Measurements from ENCODE around the gene PDCL2. TPM values are rescaled to one million over a fixed set of nuclear protein-coding genes. Genes with fewer than 3 reads are reported as not detected.

The PDCL2 gene
- total RNA-seq, 1 donor from 2014 or later, result not detected

DNA sequence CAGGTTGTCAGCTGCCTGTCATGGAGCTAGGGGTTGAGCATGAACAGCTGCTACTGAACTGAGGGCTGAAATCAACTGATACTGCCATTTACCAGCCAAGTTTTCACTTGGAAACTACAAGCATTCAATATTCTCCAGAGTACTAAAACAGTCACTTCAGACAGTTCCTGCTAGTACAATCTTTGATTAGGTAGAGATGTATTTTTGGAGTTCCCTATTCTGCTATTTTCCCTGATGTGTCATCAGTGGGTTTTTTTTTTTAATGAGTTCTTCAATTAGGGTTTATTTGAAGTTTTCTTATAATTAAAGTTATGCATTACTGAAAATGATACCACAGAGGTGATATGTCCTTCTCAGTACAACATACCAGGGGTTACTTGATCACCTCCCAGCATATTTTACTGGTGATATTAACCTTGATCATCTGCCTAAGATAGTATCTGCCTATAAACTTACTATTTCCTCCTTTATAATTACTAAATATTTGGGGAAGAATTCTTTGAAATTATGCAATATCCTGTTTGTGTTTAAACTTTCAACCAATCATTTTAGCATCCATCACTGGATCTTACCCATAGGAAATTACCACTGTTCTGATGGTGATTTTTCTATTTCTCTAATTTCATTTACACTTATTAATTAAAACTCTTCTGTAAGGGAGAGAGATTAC is 13.6 kb downstream of the PDCL2 start:
- Histone ChIP-seq H3K27me3 (ENCODE audit: control insufficient read depth, insufficient read depth, low read length) (no peaks in the 10 kb centered on the region), H3K4me3 (ENCODE audit: low read depth, low read length) (no peak overlapping the region), H3K36me3 (ENCODE audit: control insufficient read depth, insufficient read depth, low read length) (no peaks in the 10 kb centered on the region)
- no peak for DNase-seq (ENCODE audit: low read depth)
- TF ChIP-seq, protein P1, sequence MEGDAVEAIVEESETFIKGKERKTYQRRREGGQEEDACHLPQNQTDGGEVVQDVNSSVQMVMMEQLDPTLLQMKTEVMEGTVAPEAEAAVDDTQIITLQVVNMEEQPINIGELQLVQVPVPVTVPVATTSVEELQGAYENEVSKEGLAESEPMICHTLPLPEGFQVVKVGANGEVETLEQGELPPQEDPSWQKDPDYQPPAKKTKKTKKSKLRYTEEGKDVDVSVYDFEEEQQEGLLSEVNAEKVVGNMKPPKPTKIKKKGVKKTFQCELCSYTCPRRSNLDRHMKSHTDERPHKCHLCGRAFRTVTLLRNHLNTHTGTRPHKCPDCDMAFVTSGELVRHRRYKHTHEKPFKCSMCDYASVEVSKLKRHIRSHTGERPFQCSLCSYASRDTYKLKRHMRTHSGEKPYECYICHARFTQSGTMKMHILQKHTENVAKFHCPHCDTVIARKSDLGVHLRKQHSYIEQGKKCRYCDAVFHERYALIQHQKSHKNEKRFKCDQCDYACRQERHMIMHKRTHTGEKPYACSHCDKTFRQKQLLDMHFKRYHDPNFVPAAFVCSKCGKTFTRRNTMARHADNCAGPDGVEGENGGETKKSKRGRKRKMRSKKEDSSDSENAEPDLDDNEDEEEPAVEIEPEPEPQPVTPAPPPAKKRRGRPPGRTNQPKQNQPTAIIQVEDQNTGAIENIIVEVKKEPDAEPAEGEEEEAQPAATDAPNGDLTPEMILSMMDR (IDR thresholded peaks at IDR 0.05; ENCODE audit: insufficient read depth, low read length, poor library complexity, severe bottlenecking), result no peak

DNA sequence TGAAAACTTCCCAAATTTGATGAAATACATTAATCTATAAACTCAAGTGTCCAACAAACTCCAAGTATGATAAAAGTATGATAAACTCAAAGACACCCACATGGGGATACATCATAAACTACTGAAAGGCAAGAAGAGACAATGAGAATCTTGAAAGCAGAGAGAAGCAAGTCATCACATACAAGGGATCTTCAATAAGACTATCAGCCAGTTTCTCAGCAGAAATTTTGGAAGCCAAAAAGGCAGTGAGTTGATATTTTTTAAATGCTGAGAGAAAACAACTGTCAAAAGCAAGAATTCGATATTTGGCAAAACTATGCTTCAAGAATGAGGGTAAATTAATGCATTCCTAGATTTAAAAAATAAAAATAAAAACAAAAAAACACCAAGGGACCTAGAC is 16.5 kb downstream of the PDCL2 start:
- Histone ChIP-seq H3K36me3 (ENCODE audit: control insufficient read depth, insufficient read depth, low read length) (no peaks in the 10 kb centered on the region), H3K27me3 (ENCODE audit: control insufficient read depth, insufficient read depth, low read length) (no peaks in the 10 kb centered on the region), H3K4me3 (ENCODE audit: low read depth, low read length) (no peak overlapping the region)
- TF ChIP-seq, protein P1 (IDR thresholded peaks at IDR 0.05; ENCODE audit: insufficient read depth, low read length, poor library complexity, severe bottlenecking), result no peak
- DNase-seq (ENCODE audit: low read depth), result no peak

DNA sequence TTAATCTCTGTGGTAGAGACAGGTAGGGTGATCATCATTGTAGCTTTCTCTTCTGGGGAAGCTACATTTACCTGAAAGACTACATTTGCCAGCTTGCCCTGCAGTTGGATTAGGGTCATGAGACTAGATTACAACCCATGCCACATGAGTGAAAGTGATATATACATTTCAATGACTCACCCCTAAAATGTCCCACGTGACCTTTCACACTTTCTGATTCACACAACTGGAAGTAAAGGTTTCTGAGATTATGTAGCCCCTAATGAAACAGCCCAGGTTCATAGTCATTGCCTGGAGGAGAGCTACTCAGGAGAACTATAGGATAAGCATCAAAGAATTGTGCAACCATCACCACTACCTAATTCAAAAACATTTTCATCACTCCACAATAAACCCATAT is 17.8 kb downstream of the PDCL2 start:
- no peaks in the 10 kb centered on the region for H3K36me3 ChIP-seq (ENCODE audit: control insufficient read depth, insufficient read depth, low read length)
- TF ChIP-seq, protein P1 (IDR thresholded peaks at IDR 0.05; ENCODE audit: insufficient read depth, low read length, poor library complexity, severe bottlenecking), result no peak
- no peaks in the 10 kb centered on the region for H3K27me3 ChIP-seq (ENCODE audit: control insufficient read depth, insufficient read depth, low read length)
- DNase-seq (ENCODE audit: low read depth), result no peak
- H3K4me3 ChIP-seq (ENCODE audit: low read depth, low read length), result no peak overlapping the region

DNA sequence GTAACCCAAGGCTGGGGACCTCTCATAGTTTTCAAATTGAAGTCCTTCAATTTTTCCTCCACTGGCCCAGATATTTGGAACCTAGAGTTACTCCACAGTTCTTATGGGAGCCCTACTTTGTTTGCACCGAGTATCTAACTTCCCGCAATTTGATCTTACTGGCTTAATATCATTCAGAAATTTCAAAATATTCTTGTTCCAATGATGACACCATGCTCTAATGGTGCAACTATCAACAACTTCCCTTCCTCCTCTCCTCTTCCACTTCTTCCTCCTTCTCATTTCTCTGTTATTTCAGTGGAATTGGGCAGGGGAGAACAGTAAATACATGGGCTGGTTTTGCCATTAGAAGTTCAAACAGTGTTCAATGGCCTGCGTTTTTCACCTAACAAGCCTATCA is 20.2 kb downstream of the PDCL2 start:
- no peak overlapping the region for H3K4me3 ChIP-seq (ENCODE audit: low read depth, low read length)
- TF ChIP-seq, protein P1 (IDR thresholded peaks at IDR 0.05; ENCODE audit: insufficient read depth, low read length, poor library complexity, severe bottlenecking), result no peak
- no peak for DNase-seq (ENCODE audit: low read depth)

DNA sequence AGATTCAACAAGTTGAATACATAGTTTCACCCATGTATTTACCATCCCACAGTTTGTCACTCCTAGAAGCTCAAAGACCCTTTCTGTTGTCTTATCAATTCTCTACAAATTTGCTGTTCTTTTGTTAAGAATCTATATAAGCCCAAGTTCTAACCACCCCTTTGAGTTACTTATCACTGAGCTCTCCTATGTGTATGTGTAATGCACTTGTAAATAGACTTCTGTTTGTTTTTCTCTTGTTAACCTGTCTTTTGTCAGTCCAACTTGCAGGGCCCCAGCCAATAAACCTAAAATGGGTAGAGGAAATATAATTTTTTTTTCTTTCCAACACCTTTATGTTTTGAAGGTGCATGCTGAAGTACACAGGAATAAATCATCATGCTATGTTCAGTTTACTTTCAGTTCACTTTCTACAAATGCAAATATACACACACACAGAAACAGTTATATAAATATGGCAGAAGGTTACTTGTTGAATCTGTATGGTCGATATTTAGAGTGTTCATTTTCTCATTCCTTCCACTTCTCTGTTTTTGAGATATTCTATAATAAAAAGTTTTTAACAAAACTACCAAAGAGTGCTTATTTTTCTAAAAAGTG is 23.0 kb downstream of the PDCL2 start:
- TF ChIP-seq, protein P1 (IDR thresholded peaks at IDR 0.05; ENCODE audit: insufficient read depth, low read length, poor library complexity, severe bottlenecking), result no peak
- Histone ChIP-seq H3K4me3 (ENCODE audit: low read depth, low read length) (no peak overlapping the region), H3K36me3 (ENCODE audit: control insufficient read depth, insufficient read depth, low read length) (no peaks in the 10 kb centered on the region), H3K27me3 (ENCODE audit: control insufficient read depth, insufficient read depth, low read length) (no peaks in the 10 kb centered on the region)
- no peak for DNase-seq (ENCODE audit: low read depth)

More for the DNA sequence above, 20.2 kb downstream of the PDCL2 start:
- H3K27me3 ChIP-seq (ENCODE audit: control insufficient read depth, insufficient read depth, low read length), result no peaks in the 10 kb centered on the region
- H3K36me3 ChIP-seq (ENCODE audit: control insufficient read depth, insufficient read depth, low read length), result no peaks in the 10 kb centered on the region

DNA sequence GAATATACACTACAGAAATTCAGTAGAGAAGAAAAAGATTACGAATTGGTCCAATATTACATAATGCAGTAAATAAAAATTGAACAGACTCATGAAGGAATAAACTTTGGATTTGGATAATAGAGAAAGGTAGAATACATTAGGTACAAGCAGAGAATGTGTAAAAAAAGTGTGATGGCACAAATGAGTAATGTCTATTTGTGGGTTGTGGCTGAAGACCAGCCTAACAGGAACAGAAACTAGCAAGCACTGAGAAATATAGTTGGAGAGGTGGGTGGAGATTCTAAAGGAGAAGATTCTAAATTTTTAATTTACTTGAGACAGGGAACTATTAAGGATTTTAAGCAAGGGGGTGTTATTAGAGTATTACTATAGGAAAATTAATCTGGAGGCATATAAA is 30.2 kb downstream of the PDCL2 start:
- no peak for DNase-seq (ENCODE audit: low read depth)
- H3K36me3 ChIP-seq (ENCODE audit: control insufficient read depth, insufficient read depth, low read length), result no peaks in the 10 kb centered on the region
- TF ChIP-seq, protein P1 (IDR thresholded peaks at IDR 0.05; ENCODE audit: insufficient read depth, low read length, poor library complexity, severe bottlenecking), result no peak
- H3K4me3 ChIP-seq (ENCODE audit: low read depth, low read length), result no peak overlapping the region
- H3K27me3 ChIP-seq (ENCODE audit: control insufficient read depth, insufficient read depth, low read length), result no peaks in the 10 kb centered on the region

Data from kidney epithelial cell (primary cell).